Pulmonary artery endothelial cell (primary cell): ENCODE results near the gene MAML2. TPM values are rescaled to one million over a fixed set of nuclear protein-coding genes. Genes with fewer than 3 reads are reported as not detected.
A peak's percentile ranks its signal among the peaks of the same experiment; 100 is the strongest.

ENCODE experiments used
- DNase-seq: peaks from one replicate; pipeline ENCODE4 v3.0.0-alpha.2; 2011; ENCODE audit warnings: low read depth, low spot score
- total RNA-seq: library from RNA; depleted of rRNA; stranded (reverse); fragments of >200 nt; gene quantifications from 2 replicates; pipeline ENCODE4 v1.2.3, GENCODE V29; 2014

The MAML2 gene
- total RNA-seq, 1 donor from 2014 or later: 3.5 TPM

DNA sequence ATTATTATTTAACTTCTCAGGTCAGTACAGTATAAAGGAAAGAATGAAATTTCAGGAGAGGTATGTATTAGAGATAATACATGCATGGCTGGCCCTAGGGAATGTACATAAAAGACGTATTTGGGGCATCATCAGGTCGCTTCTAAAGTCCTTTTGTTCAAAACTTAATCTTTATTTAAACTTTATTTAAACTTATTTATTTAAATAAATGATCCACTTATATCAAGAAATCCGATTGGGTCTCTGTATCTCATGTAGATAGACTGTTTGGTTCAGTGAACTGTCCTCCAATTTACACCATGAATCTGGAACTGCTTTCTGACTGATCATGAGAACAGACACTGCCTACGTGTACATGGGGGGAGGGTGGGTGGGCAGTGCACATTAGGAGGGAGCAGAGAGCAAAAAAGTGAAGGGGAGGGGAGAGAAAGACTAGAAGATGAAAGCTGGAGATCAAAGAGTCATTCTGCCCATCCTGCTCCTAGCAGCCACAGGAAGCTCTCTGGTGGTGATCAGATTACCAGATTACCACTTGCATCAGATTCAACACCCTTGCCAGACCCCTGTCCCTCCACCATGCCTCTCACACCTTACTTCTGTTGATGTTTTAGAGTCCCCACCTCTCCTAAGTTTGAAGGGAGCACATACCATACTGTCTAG lies 327.0 kb downstream of the MAML2 start:
- DNase-seq: no peak

DNA sequence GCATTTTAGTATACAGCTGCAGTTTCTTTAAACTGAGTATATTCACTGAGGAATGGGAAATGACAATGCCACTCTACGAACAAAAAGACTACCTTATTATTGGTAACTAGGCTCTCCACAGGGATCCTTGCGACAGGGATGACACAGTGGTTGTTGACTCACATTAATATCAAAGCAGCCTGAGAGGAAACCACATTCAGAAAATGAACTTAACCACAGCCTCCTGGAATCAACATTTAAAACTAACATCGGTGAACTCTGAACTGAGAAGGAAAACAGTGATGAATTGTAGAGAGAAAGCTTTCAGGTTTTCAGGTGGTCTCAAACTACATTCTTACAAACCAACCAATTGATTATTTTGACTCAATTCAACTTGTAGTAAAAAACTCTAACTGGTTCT lies 328.8 kb downstream of the MAML2 start:
- DNase-seq: no peak

DNA sequence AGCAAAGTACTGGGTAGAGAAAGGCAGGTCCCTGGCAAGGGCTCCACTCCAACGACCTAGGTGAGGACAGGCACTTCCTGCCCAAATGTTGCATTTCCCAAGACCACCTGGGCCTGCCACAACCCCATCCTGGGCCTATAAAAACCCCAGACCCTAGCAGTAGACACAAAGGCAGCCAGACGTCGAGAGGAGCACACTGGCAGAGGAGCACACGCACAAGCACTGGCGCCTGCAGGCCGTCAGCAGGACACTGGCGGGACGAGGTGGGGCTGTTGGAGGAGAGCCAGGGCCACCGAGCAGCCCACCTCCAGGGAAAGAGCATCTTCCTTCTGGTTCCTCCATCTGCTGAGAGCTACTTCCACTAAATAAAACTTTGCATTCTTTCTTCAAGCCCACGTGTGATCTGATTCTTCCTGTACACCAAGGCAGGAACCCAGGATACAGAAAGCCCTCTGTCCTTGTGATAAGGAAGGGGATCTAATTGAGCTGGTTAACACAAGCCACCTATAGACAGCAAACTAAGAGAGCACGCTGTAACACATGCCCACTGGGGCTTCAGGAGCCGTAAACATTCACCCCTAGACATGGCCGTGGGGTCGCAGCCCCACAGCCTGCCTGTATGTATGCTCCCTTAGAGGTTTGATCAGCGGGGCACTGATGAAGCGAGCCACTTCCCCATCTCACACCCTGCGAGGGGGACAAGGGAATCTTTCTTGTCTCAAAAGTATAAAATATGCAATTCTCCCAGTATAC lies 329.4 kb downstream of the MAML2 start:
- no peak for DNase-seq

DNA sequence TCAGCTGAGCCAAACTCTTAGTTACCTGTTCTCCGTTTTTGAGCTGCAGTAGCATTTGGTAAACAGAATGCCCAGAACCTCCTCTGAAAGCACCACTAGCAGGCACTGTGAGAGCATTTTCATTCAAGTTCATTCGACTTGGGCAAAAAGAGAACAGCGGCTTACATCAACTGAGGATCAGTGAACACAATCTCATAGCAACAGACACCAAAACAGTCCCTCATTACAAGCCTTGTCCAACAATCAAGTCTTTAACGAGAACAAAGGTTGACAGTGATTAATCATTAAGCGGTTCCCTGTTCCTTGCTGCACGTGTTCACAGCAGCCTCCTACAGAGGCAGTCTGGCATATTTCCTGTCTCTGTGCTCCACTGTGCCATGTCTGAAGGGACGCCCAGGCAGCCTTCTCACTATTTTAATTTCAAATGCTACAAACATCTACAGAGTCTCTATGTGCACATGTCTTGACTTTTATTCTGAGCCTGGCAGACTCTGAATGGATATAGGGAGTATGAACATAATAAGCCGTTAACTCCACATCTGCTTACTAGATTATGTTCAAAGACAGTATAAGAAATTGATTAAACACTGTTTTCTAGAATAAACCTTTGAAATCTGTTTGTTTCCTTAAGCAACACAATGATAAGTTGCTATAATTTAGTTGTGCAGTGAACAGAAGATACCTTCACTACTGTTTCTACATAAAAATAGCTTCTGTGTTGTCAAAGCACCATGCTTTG lies 330.7 kb downstream of the MAML2 start:
- DNase-seq: peak; percentile 69

DNA sequence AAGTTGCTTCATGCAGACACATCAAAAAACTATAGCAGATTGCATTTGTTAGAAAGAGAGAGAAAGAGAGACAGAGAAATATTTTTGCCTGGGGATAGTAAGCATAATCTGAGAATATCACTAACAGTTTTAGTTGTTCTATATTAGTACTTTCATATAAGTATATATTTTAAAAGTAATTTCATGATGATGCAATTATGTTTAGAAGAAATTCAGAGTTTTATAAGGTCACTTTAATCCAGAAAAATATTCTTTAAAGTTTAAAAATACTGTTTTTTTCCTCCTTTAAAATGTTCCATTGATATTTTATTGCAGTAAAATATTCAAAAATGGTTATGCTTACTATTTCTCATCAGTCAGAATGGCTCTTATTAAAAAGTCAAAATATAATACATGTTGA lies 332.3 kb downstream of the MAML2 start:
- DNase-seq: no peak

DNA sequence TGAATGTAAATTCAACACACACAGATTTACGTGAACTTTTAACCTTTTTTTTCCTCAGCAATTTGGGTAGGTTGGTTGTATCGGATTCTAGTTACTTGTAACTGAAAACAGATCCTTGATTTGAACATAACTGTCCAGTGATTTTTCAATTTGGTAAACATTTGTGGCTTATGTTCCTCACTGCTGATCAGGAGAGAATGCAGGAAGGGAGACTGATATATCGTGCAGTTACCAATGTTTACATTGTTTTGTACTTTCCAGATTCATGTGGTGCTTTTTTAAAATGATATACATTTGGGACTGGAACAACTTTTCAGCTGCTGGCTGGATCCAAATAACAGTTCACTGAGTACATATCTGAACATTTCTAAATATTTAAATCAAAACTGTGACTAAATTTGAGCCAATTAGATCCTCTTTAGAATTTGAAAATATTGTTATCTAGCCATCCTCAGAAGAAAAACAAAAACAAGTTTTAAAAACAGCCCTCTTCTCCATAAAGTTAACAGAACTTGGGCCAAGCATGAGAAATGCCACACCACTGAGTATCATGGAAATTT lies 334.8 kb downstream of the MAML2 start:
- no peak for DNase-seq

DNA sequence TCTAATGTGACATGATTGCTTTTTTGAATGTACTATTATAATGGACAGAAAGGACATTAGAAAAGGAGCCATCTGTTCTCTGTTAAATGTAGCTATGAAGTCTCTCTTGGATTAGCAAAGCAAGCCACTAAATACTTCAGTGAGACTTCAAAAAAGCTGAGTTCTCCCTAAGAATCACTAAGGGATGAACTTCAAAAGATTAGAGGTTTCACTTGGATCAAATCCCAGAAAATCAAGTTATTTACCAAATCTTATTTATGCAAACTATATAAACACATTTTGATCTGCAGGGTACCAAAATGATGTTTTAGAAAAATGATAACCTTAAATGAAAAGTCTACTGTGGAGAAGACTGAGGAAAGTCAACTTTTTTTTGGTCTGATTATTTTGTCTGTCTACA lies 337.0 kb downstream of the MAML2 start:
- DNase-seq: no peak

DNA sequence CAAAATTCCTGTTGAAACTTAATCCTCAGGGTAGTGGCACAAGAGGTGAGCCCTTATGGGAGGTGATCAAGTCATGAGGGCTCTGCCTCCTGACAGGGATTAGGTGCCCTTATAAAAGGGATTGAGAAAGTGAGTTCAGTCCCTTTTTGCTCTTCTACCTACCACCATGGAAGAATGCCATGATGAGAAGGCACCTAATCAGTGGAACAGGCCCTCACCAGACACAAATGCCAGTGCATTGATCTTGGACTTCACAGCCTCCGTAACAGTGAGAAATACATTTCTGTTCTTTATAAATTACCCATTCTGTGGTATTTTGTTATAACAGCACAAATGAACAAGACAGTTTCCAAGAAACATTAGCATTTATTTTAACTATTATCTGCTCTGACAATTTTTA lies 338.1 kb downstream of the MAML2 start:
- DNase-seq: no peak

DNA sequence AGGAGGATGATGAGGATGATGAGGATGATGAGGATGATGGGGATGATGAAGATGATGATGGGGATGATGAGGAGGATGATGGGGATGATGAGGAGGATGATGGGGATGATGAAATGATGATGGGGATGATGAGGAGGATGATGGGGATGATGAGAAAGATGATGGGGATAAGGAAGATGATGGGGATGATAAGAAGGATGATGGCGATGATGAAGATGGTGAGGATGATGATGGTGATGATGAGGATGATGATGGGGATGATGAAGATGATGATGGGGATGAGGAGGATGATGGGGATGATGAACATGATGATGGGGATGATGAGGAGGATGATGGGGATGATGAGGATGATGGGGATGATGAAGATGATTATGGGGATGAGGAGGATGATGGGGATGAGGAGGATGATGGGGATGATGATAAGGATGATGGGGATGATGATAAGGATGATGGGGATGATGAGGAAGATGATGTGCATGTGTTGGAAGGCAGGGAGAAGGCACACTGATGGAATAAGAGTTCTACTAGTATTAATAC lies 340.2 kb downstream of the MAML2 start:
- DNase-seq: no peak

DNA sequence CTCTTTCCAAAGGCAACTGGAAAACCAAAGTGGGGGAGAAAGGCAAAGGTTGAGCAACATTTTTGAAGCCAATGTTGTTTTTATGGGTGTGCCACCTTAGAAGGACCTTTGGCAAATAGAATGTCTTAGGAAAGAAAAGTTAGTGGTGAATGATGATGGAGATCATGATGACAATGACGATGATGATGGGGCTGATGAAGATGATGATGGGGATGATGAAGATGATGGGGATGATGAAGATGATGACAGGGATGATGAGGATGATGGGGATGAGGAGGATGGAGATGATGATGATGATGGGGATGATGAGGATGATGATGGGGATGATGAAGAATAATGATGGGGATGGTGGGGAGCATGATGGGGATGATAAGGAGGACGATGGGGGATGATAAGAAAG lies 340.7 kb downstream of the MAML2 start:
- no peak for DNase-seq

DNA sequence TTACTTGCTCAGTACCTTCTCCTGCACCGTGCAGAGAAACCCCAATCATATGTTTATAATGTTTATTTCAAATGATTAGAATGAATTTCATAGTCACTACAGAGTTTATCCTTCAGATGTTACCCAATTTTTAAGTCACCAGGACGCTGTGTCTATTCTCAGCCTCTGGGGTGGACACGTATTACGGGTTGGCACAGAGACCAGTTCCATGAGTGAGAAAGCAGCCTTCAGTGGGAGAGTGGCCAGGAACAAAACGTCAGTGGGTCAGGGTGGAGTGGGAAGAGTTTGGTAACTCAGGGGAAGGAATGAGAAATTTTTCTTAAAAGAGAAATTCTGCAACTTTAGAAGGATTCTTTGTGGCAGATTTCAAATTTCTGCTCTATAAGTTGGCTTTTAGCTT lies 342.0 kb downstream of the MAML2 start:
- DNase-seq: no peak

DNA sequence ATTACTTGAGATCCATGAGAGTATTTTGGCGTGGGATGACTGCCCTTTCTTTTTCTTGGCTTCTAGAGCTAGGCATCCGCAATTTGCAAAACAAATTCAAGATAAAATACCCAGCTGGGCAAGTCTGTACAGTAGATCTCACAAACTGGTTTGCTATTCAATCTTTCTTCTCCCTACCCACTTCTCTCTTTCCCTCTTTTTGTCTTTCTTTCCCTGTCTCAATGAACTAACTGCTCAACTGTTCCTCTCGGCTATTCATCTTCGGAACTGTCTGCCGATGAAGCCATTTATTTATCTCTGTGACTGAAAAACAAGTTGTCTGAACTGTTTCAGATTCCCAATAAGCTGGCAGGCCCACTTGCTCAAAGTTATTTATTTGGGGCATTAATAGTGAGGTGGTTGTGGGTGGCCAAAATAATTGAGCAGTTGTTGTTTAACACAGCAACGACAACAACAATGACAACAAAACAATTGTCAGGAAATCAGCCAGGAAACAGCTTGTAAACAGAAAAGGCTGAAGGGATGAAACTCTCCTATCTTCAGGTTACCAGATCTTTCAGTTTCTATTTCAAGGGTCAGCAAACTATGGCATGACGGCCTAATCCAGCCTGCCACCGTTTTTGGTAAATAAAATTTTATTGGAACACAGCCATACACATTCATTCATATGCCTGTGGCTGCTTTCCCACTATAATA lies 343.1 kb downstream of the MAML2 start:
- no peak for DNase-seq

DNA sequence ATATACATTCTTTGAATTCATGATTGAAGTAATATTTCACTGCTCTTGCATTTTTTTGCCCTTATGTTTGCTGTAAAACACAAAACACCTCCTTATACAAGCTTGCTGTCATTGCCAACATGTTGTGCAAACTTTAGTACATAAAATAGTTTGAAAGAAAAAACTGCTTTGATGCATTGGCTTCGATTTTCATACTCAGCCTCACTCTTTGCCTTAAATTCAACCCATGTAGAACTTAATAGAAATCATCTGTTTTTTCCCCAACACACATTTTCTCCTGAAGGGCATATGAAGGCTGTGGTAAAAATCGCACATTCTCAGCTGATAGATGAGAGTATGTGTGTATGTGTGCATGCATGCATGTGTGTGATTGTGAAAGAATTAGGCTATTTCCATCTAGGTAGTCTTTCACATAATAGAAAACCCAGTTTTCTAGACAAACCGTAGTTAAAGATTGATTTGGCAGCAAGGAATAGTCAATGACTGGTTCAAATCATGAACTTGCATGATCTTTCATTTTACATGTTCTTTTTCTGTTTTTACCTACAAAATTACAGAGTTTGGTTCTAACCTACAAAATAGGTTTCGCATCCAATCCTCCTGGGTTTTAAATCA lies 346.3 kb downstream of the MAML2 start:
- no peak for DNase-seq

DNA sequence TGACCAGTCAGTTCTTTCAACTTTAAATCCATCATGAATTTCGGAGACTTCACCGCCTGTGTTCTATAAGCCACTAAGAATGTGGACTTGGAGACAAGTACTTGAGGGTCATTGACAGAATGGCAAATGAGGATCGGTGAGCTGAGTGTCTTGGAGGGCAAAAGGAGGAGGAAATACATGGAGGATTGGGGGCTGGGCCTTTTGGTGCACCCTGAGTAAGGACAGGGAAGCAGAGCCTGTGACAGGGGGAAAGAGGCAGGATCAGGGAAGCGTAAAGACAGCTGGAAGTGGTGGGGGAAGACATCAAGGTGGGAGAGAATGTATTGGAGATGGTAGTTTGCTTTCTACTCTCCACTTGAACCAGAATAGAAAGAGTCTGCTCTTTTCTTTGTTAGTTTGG lies 348.7 kb downstream of the MAML2 start:
- DNase-seq: no peak

DNA sequence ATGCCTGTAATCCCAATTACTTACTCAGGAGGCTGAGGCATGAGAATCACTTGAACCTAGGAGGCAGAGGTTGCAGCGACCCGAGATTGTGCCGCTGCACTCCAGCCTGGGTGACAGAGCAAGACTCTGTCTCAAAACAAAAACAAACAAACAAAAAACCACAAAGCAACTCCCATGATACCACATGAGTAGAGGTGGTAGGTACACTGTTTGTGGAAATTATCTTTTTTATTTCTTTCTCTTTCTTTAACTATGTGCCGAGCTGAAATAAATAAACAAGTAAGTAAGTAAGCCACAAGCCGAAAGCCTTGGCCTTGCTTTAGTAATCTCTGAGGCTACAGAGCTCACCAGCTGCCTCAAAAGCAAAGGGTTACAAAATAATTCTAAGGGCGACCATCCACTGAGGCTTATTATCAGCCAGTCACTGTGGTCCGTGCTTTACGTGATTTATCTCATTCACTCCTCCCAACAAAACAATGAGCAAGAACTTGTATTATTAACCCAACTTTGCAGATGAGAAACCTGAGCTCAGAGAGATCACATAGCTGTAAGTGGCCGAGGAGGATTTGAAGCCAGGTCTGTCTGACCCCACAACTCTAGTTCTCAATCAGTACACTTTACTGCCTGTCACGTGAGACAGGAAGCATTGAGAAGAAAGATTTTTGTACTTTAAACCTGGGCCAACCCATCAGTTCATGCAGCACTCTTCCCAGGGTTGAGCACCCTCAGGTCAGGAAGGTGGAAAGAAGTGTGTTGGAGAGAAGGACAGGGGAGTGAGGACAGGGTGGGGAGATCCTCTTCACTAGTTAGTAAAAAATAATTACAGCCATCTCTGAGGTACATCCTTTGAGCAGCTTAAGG lies 349.3 kb downstream of the MAML2 start:
- no peak for DNase-seq

DNA sequence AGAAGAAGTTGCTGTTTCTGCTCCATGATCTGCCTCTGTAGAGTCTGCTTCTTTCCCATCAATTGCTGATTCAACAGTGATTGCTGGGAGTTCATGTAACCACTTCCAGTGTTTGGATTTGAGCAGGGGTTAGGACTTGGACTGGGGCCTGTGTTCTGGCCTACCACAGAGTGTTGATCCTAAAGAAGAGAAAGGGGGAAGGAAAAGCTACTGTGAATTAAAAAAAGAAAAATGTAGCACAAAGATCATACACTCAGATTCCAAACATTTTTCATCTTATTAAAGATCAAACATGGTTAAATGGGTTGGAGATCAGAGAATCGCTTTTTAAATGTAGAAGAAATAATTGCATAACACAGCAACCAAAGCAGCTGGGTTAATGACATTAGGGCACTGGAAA lies 351.4 kb downstream of the MAML2 start:
- DNase-seq: no peak

DNA sequence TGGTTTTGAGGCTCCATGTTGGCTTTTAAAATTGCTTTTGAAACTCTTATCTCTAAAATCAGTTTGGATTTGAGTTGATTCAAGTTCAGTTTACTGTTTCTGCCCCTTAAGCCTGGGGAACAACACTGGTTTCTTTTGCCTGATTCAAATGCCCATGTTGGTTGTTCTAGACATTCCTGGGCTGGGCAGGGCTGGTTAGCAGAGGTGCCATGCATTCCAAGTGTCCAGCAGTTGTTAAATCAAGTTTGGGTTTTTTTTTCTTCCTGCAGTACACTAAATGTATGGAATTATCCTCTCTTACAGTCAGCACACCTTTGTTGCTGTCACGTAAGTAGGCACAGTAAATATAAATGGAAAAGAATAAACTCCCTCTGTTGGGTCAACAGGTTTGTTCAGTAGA lies 351.9 kb downstream of the MAML2 start:
- no peak for DNase-seq

DNA sequence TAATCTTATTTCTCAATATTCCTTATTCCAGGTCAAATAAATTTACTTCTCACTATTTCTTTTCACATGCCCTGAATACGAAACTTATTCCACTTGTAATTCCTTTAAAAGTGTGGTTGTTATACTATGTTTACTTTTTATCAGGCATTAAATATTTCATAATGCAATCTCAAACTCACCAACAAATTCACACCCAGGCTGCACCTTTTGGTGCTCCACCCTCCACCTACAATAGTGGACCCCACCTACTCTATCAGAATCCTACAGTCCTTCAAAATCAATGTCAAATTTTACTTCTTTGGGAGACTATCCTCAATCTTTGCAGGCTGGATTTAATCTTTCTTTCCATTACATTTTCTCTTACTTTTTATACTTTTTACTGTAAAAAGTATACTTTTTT lies 353.2 kb downstream of the MAML2 start:
- no peak for DNase-seq

DNA sequence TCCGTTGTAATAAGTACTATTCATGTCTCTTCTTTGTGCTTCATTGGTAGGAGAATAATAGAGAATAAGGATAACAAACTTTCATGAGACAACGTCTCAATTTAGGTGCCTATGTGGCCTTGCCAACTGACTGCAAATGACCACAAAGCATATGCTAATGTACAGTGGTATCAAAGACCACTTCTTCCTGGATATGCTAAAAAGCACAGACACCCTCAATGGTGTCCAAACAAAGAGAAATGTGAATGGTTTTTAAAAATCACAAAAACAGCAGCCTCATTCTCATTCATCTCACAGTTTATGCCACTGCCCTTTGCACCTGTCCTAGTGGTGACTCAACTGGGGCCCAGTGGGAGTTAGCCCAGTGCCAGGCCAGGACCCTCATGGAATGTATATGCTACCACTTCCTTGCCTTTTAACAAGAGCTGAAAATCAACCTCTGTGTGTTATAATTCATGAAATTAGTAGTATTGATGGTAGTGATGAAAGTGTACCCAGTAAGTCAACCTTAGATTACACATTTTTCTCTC lies 353.9 kb downstream of the MAML2 start:
- DNase-seq: no peak
